ENCODE measurements around the gene PODXL2. TPM values are rescaled to one million over a fixed set of nuclear protein-coding genes. Genes with fewer than 3 reads are reported as not detected.

PODXL2 gene
- total RNA-seq, 1 experiment from 2014 or later, result 26.6 TPM

DNA sequence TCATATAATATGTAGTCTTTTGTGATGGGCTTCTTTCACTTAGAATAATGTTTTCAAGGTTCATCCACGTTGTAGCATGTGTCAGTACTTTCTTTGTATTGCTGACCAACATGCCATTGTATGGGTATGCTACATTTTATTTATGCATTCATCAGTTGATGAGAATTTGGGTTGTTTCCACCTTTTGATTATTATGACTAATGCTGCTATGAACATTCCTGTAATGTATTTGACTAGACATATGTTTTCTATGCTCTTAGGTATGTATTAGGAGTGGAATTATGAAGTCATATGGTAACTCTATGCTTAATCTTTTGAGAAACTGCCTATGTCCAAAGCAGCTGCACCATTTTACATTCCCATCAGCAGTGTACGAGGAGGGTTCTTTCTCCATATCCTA, 3.2 kb upstream of the PODXL2 start:
- no TSS peak for BruUV-seq (replicated peaks)
- TF ChIP-seq EZH2 (IDR thresholded peaks at IDR 0.05; ENCODE audit: borderline replicate concordance, low read depth, low read length, poor library complexity, severe bottlenecking), result no peak
- TF ChIP-seq CTCF (conservative IDR thresholded peaks at IDR 0.05; ENCODE audit: low read depth, low read length), result no peak
- peaks cover 18% of the 10 kb centered on the region for H3K36me3 ChIP-seq (ENCODE audit: insufficient read depth, low read length, poor library complexity, severe bottlenecking)
- intact Hi-C loops (cut with micrococcal nuclease; ENCODE audit: unreplicated experiment), result no loop called here
- H3K4me1 ChIP-seq (ENCODE audit: insufficient read depth, low read length, poor library complexity, severe bottlenecking), result peaks cover 7% of the 10 kb centered on the region
- CTCF ChIA-PET, result no interaction called here
- H3K27me3 ChIP-seq (replicated peaks; ENCODE audit: insufficient read depth, low read depth, low read length, poor library complexity), result peaks cover 10% of the 10 kb centered on the region
- POLR2A ChIA-PET (ENCODE audit: low non-redundant PET), result no interaction called here
- DNase-seq (ENCODE audit: low spot score), result no peak
- no peaks in the 10 kb centered on the region for H3K9me3 ChIP-seq (ENCODE audit: low read depth, low read length, poor library complexity, severe bottlenecking)
- no peak overlapping the region for H3K4me3 ChIP-seq (ENCODE audit: low read depth, low read length, poor library complexity, severe bottlenecking)
- H3K27ac ChIP-seq (ENCODE audit: low read depth, low read length, poor library complexity, severe bottlenecking), result no peak overlapping the region

DNA sequence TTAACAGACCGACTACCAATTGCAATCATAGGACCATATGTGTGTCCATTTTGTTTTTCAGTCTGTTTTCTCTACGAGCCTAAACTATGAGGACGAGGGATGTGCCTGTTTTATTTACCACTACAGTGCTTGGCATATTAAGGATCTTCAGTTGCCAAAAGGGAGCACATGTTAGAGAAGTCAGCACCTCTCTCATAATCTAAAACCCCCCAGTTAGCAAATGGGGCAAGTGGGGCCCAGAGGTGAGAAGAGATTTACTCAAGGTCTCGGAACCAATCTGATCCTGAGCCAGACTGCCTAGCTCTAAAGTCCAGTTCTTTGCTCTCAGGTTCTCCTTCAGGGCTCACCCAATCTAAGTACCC, 578 bp upstream of the PODXL2 start:
- peaks cover 7% of the 10 kb centered on the region for H3K4me1 ChIP-seq (ENCODE audit: insufficient read depth, low read length, poor library complexity, severe bottlenecking)
- TF ChIP-seq CTCF (conservative IDR thresholded peaks at IDR 0.05; ENCODE audit: low read depth, low read length) (no peak), EZH2 (IDR thresholded peaks at IDR 0.05; ENCODE audit: borderline replicate concordance, low read depth, low read length, poor library complexity, severe bottlenecking) (no peak)
- intact Hi-C loops (cut with micrococcal nuclease; ENCODE audit: unreplicated experiment), result no loop called here
- no peaks in the 10 kb centered on the region for H3K36me3 ChIP-seq (ENCODE audit: insufficient read depth, low read length, poor library complexity, severe bottlenecking)
- no peak overlapping the region for H3K27ac ChIP-seq (ENCODE audit: low read depth, low read length, poor library complexity, severe bottlenecking)
- ChIA-PET CTCF (no interaction called here), POLR2A (ENCODE audit: low non-redundant PET) (no interaction called here)
- peaks cover 10% of the 10 kb centered on the region for H3K27me3 ChIP-seq (replicated peaks; ENCODE audit: insufficient read depth, low read depth, low read length, poor library complexity)
- no TSS peak for BruUV-seq (replicated peaks)
- no peak for DNase-seq (ENCODE audit: low spot score)
- H3K4me3 ChIP-seq (ENCODE audit: low read depth, low read length, poor library complexity, severe bottlenecking), result no peak overlapping the region
- H3K9me3 ChIP-seq (ENCODE audit: low read depth, low read length, poor library complexity, severe bottlenecking), result no peaks in the 10 kb centered on the region

GRCh38 chr3:127629467-127630403, 750 bp downstream of the PODXL2 start:
- BruUV-seq (replicated peaks), result no TSS peak

More at GRCh38 chr3:127629467-127630403, 750 bp downstream of the PODXL2 start:
- no peaks in the 10 kb centered on the region for H3K36me3 ChIP-seq (ENCODE audit: insufficient read depth, low read length, poor library complexity, severe bottlenecking)
- H3K27ac ChIP-seq (ENCODE audit: low read depth, low read length, poor library complexity, severe bottlenecking), result no peak overlapping the region
- ChIA-PET POLR2A (ENCODE audit: low non-redundant PET) (no interaction called here), CTCF (no interaction called here)
- peak; percentile 19 for DNase-seq (ENCODE audit: low spot score)
- H3K9me3 ChIP-seq (ENCODE audit: low read depth, low read length, poor library complexity, severe bottlenecking), result no peaks in the 10 kb centered on the region
- intact Hi-C loops (cut with micrococcal nuclease; ENCODE audit: unreplicated experiment), result no loop called here
- H3K27me3 ChIP-seq (replicated peaks; ENCODE audit: insufficient read depth, low read depth, low read length, poor library complexity), result peaks cover 10% of the 10 kb centered on the region
- H3K4me3 ChIP-seq (ENCODE audit: low read depth, low read length, poor library complexity, severe bottlenecking), result peak overlapping the region; percentile 57
- TF ChIP-seq EZH2 (IDR thresholded peaks at IDR 0.05; ENCODE audit: borderline replicate concordance, low read depth, low read length, poor library complexity, severe bottlenecking) (no peak), CTCF (conservative IDR thresholded peaks at IDR 0.05; ENCODE audit: low read depth, low read length) (no peak)
- H3K4me1 ChIP-seq (ENCODE audit: insufficient read depth, low read length, poor library complexity, severe bottlenecking), result peaks cover 7% of the 10 kb centered on the region

All from A673 (cell line).